GM18505 (cell line): ENCODE measurements around the gene NOP14.
A peak's percentile ranks its signal among the peaks of the same experiment; 100 is the strongest.

Experiments
- ATAC-seq: cut with Tn5 transposase; IDR thresholded peaks from one replicate; pipeline ENCODE4 v1.9.1; 2021; ENCODE audit not compliant: unreplicated experiment
- POLR2A ChIP-seq: IDR thresholded peaks from 4 replicates; pipeline ENCODE4 v1.6.1; 2011; ENCODE audit warnings: borderline replicate concordance; ENCODE audit not compliant: insufficient read depth, insufficient read length; ENCODE audit errors: extremely low read depth

The NOP14 gene

DNA sequence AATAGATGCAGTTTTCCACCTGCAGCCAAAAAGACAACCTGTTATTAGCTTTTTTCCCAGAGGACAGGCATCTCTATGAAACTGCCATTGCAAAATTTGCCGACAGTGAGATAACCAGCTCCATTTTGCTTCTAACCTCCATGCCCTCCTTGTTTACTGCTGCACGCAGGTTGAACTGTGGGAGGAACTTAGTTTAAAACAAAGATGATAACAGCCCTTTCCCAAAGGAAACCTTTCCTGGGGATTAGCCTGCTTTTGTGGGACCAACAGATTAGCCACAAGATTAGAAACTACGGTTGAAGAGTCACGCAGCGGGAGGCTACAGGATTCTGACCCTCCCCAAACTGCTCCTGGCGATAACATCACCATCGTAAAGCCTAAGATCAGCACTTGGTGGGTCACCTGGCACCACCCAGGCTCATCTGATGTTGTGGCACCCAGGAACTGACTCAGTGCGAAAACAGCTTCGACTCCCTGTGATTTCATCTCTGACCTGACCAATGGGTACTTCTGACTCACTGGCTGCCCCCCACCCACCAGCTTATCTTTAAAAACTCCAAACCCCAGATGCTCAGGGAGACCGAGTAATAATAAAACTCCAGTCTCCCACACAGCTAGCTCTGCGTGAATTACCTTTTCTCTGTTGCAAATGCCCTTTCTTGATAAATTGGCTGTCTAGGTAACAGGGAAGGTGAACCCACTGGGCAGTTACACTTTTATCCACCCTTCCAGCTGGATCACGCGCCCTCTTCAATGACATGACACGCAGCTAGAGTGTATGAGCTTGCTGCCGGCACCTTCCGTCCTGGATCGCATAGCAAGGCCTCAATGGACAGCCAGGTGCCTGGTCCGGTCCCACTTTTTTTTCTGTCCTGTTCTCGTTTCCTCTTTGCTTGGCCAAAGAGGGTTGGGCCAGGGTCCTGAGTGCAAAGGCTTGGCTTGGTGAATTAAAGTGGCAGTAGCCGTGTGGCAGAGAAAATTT lies 27.2 kb downstream of the NOP14 start:
- no peak for ATAC-seq

DNA sequence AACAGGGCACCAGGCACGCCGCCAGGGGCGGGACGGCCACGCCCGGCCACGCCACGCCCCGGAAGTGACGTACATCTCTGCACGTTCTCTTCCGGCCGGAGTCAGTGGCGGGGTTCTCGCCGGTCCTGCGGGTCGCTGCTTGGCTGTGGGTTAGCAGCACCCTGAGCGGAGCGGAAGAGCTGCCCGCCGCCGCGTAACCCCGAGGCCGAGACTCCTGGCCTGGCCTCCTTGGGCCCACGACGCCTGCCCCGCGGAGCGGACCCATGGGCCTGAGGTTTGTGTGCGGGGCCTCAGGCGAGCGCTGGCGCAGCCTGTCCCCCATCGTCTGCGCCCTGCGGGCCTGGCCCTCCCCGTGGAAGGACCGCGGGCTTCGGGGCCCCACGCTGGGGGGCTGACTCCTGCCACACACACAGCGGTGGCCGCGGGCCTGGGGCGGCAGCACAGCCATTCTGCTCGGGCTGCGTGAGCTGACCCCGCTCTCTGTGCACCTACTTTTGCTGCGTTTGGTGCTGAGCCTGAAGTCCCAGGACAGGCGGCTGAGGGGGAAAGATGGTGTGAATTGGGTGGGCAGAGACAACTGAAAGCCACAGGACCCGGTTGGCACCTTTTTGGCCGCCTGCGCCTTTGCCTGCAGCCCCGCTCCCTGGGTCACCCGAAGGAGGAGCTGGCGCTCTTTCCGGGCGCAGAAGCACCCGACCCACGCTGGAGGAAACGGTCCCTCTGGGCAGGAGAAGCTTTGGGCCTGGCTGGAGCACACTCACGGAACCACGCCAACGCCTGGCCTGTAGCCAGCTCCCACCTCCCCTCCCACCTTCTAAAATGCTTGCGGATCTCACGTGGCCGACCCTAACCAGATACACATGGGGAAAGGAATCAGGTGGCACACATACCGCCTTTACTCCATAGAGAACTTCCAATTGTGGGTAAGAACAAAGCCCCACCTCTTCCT lies 28.1 kb downstream of the NOP14 start:
- peak; percentile 46 for ATAC-seq
- peak; percentile 94 for TF ChIP-seq POLR2A

More for the DNA sequence above, 27.2 kb downstream of the NOP14 start:
- peak; percentile 60 for TF ChIP-seq POLR2A

DNA sequence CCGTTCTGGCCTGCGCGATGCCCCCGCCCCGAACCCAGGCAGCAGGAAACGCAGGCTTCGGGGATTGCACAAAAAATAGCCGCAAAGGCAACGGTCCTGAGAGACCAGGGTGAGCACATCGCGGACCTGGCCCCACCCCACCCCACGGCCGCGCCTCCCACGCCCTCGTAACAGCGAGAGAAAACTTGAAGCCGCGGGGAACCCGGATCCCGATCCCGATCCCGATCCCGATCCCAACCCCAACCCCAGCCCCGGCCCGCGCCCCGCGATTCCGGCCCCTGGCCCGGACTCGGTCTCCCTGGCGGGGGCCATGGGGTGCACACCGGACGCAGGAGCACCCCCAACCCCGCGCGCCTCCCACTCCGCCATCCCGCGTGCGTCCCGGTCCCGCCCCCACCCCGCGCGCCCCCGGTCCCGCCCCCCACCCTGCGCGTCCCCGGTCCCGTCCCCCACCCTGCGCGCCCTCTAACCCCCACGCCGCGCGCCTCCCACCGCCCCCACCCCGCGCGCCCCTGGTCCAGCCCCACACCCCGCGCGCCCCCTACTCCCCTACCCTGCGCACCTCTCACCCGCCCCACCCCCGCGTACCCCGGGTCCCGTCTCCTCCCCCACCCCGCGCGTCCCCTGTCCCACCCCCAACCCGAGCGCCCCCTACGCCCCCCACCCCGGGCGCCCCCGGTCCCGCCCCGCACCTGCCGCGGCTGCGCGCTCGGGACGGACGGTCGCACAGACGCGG lies 29.0 kb downstream of the NOP14 start:
- peak; percentile 19 for TF ChIP-seq POLR2A
- ATAC-seq, result no peak

DNA sequence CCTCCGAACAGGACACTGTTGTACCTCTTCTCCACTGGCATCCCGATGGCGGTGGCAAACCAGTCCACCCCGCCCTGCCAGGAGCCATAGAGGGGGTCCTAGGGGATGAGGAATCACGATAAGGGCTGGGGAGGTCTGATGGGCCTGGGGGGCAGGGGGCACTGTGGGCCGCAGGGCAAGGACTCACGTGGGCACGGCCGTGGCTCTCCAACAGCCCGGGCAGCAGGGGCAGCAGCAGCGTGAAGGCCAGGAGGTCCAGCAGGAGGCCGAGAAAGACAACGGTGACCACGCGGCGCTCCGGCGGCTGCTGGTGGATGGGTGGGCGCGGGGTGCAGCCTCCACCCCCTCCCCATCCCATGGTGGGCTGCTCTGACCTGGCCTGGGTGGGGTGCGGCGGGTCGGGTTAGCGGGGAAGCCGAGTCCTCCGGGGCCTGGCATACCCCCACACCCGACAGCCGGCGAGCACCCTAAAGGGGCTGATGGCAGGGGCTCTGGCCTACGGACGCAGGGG lies 29.6 kb downstream of the NOP14 start:
- no peak for ATAC-seq
- no peak for TF ChIP-seq POLR2A

DNA sequence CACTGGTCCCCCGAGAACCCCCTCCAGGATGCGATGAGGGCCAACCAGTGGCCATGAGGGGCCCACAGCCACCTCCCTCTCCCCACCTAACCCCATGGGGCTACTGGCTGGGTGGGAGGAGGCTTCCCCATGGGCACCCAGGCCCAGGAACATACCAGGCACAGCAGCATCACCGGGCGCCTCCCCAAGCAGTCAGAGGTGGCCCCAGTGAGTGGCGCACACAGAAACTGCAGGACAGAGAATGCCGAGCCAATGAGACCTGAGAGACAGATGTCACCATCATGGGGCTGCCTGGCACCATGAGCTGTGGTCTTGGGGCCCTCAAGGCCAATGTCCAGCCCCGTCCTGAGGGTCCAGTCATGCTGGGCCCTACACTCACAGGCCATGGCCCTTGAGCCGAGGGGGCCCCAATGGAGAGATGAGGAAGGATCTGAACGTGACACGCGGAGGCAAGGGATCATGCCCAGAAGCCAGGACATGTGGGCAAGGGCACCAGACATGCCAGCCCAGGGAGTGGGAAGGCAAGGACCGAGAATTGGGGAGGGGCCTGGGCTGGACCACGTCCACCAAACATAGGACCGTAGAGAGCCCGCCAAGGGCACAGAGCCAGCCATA lies 30.1 kb downstream of the NOP14 start:
- no peak for TF ChIP-seq POLR2A
- no peak for ATAC-seq

DNA sequence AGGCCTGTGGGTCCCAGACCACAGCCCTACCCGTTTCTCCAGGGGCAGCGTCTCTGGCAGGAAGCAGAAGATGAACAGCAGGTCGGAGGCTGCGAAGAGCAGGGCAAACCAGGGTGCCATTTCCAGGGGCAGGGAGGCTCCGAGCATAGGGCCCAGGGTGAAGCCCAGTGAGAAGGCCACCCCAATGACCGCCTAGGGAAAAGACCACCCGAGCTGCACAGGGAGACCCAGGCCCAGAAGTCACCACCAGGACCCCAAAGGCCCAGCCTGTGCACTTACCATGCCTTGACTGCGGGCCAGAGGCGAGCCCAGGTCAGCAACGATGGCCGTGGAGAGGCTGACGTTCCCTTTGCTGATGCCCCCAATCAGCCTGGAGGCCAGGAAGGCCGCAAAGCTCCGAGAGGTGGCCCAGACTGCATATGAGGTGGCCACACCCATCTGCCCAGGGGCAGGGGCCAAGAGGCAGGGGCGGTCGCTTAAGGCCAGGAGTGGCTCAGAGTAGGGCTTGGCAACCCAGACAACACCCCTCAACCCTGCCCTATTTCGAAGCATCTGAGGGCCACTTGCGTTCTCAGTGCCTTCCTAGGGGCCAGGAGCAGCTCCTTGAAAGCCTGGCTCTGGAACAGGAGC lies 30.8 kb downstream of the NOP14 start:
- no peak for TF ChIP-seq POLR2A
- no peak for ATAC-seq

DNA sequence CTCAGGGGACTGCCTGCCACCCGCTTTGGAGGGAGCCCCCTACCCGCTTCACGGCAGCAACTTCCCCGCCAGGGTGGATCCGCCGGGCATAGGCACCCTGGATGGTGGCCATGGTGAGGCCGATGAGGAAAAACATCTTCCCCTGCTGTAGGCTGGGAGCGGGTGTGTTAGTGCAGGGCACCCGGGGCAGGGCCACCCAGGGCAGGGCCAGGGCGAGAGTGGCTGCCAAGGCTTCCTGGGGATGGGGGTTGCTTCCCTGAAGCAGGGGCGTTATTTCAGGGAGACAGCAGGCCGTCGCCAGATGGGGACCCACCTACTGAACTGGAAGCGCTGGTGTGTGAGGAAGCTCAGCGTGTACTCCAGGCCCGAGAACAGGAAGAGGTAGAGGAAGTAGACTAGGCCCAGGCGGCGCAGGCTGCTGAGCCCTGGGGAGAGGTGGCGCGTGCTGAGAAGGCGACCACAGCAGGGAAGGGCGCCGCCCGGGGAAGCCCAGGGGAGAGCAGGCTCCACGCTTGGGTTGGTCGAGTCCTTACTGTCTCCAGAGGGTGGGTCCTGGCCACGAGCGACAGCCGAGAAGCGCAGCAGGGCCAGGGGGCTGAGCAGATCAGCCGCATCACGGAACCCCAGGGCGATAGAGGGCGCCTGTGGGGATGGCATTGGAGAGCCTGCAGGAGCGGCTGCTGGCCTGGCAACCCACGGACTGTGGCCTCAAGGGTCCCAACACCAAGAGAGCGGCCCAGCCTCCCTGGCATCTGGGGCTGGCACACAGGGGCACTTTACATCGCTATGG lies 31.5 kb downstream of the NOP14 start:
- ATAC-seq, result peak; percentile 38

DNA sequence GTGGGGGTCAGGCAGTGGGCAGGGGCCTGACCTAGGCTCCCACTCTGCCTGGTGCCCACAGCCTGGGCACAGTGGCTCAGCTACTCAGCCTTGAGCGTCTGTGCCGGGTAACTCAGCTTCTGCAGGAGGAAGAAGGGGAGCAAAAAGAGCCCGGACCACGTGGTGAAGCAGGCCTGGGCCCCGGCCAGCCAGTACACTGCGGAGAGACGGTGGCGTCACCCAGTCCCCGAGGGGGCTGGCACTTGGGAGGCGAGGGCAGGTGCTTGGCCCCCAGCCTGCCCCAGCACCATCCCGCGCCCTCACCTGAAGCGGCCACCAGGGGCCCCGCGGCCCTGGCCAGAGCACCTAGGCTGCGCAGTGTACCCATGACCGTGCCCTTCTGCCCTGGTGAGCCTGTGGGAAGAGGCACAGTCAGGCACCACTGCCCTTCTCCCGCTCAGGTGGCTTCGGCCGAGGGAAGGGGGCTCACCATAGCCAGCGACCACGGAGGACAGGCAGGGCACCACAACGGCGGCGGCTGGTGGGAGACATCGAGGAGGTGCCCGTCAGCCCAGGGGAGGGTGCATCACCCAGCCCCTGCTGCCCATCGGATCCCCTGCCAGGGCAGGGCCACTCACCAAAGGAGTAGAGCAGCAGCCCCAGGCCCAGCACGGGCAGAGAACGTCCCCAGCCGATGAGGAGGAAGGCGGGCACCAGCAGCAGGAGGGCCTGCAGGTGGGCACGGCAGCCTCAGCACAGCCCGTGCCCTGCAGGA lies 32.3 kb downstream of the NOP14 start:
- no peak for TF ChIP-seq POLR2A
- no peak for ATAC-seq

More for the DNA sequence above, 31.5 kb downstream of the NOP14 start:
- TF ChIP-seq POLR2A, result peak; percentile 40

DNA sequence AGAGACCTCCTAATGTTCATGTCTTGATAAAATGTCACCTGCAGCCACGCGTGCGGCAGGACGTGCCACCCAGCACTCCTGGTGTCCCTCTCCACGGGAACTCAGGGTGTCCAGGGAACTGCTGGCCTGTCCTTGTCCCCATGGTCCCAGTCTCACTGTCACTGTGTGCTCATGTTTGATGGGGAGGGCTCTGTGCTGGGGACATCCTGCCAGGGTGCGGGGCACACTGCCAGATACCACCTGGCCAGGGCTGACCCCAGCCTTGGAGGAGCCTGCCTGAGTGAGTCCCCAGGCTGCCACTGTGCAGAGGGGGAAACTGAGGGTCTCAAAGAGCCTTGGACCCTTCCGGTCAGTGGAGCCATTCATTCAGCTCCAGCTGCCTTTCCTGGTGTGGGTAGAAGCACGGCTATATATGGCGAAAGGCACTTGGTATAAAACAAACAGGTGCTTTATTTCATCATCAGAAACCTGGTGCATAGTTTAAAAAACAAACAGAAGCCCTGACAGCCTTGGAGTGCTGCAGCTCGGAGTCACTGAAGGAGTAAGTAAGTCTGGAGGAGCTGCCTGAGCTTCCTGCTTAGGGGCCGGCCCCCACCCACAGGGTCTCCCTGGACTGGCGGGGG lies 33.0 kb downstream of the NOP14 start:
- TF ChIP-seq POLR2A, result no peak
- no peak for ATAC-seq

DNA sequence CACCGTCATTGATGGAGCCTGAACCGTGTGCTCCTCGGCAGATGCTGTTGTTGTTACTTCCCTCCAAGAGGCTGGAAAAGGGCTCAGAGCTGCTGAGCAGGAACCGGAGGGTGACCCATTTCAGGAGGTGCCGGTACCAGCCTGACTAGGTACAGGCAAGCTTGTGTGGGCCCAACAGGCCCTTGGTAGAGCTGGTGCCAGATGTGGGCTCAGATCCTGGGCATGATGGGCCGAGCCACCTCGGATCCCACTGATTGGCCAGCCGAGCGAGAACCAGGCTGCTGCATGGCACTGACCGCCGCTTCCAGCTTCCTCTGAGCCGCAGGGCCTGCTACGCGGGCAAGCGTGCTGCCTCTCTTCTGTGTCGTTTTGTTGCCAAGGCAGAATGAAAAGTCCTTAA lies 33.7 kb downstream of the NOP14 start:
- ATAC-seq, result no peak
- peak; percentile 23 for TF ChIP-seq POLR2A
